Fibroblast of skin of scalp (primary cell): ENCODE measurements around the gene SMAP1.
A peak's percentile ranks its signal among the peaks of the same experiment; 100 is the strongest.
"Not testable (repeated sequence)": the region's sequence is repeated elsewhere in the genome, so short reads cannot be mapped to it uniquely, and the experiment has no call there.

Experiments used
- DNase-seq: peaks from one replicate; pipeline ENCODE4 v3.0.0-alpha.2; 2013

The SMAP1 gene

GRCh38 chr6:70742462-70742861 lies 74.8 kb downstream of the SMAP1 start:
- not testable (repeated sequence) for DNase-seq

GRCh38 chr6:70753870-70754380 lies 86.2 kb downstream of the SMAP1 start:
- no peak for DNase-seq

GRCh38 chr6:70758883-70759282 lies 91.2 kb downstream of the SMAP1 start:
- DNase-seq = no peak

- DNase-seq = no peak
These were observed 96.2 kb downstream of the SMAP1 start for GRCh38 chr6:70763754-70764510.

- no peak for DNase-seq
These were observed 97.0 kb downstream of the SMAP1 start for GRCh38 chr6:70764706-70765105.

- not testable (repeated sequence) for DNase-seq
These were observed 103.7 kb downstream of the SMAP1 start for GRCh38 chr6:70771351-70771750.

- DNase-seq = no peak
These were observed 112.3 kb downstream of the SMAP1 start for GRCh38 chr6:70779934-70780333.

GRCh38 chr6:70790483-70791224 lies 123.0 kb downstream of the SMAP1 start:
- DNase-seq = no peak

- DNase-seq = no peak
These were observed 129.9 kb downstream of the SMAP1 start for GRCh38 chr6:70797625-70798024.

- no peak for DNase-seq
These were observed 138.4 kb downstream of the SMAP1 start for GRCh38 chr6:70806086-70806485.

GRCh38 chr6:70811788-70812187 lies 144.1 kb downstream of the SMAP1 start:
- no peak for DNase-seq

GRCh38 chr6:70813885-70814284 lies 146.2 kb downstream of the SMAP1 start:
- no peak for DNase-seq

- DNase-seq = no peak
These were observed 152.0 kb downstream of the SMAP1 start for GRCh38 chr6:70819646-70820045.

- DNase-seq = no peak
These were observed 153.1 kb downstream of the SMAP1 start for GRCh38 chr6:70820778-70821177.

GRCh38 chr6:70821751-70822150 lies 154.1 kb downstream of the SMAP1 start:
- no peak for DNase-seq

GRCh38 chr6:70823651-70824050 lies 156.0 kb downstream of the SMAP1 start:
- no peak for DNase-seq

GRCh38 chr6:70831427-70831826 lies 163.7 kb downstream of the SMAP1 start:
- DNase-seq = no peak

- peak; percentile 22 for DNase-seq
These were observed 166.8 kb downstream of the SMAP1 start for GRCh38 chr6:70834520-70834919.

GRCh38 chr6:70838907-70839285 lies 171.2 kb downstream of the SMAP1 start:
- DNase-seq = no peak

GRCh38 chr6:70839286-70840266 lies 171.9 kb downstream of the SMAP1 start:
- DNase-seq = no peak

GRCh38 chr6:70841112-70841511 lies 173.4 kb downstream of the SMAP1 start:
- DNase-seq = no peak

GRCh38 chr6:70842541-70842940 lies 174.9 kb downstream of the SMAP1 start:
- DNase-seq = no peak
